NCI-H2227 (cell line): ENCODE data around the gene KCNK2.

Experiments
- DNase-seq: peaks from one replicate; lab custom pipeline; 2025; ENCODE audit not compliant: unreplicated experiment; lab: John Stamatoyannopoulos, UW

The KCNK2 gene

GRCh38 chr1:215094381-215094780, 11.8 kb downstream of the KCNK2 start:
- no peak for DNase-seq

DNA sequence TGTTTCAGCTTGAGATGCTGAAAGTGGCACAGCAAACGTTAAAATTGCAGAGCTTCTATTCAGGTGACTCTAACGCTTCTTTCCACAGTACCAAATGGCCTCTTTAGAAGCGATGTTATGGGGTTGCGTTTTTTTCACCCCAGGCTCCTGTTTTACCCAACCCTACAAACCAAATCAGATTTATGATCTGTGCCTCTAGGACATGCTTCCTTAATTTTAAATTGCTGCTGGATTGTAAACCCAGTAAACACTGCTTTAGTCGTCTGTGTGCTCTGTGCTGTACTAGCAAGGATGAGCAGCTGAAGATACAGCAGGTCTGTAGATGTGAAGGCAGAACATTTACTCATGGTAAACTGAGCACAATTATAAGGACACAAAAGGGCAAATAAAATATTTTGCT, 13.0 kb downstream of the KCNK2 start:
- DNase-seq: no peak

DNA sequence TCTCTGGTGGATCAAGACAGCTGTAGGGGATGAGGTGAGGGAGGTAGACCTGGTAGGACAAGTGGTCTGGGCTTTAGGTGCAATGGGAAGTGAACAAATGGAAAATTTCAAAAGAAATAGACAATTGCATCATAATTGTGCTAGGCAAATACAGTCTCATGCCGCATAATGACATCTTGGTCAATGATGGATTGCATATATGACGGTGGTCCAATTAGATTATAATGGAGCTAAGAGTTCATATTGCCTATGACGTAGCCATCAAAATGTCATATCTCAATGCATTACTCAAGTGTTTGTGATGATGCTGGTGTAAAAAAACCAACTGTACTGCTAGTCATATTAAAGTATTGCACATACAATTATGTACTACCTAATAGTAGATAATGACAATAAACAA, 19.0 kb downstream of the KCNK2 start:
- DNase-seq: no peak

DNA sequence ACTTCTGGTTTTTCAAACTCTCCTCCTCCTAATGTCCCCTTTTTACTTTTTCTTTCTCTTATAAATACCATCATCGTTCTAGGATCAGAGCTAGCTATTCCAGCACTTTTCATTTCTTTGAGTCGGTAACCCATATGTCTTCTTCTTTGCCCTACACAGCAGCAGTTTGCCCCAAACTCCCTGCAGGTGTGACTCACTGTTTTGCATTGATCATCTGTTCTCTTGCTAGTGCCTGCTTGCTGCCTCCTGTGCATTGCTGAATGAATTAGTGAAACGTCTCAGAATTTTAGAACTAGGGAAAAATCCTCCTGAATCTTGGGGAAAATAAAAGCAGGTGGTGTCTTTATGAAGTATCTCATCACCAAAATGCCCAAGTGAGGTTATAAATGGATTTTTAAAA, 21.7 kb downstream of the KCNK2 start:
- DNase-seq: no peak

DNA sequence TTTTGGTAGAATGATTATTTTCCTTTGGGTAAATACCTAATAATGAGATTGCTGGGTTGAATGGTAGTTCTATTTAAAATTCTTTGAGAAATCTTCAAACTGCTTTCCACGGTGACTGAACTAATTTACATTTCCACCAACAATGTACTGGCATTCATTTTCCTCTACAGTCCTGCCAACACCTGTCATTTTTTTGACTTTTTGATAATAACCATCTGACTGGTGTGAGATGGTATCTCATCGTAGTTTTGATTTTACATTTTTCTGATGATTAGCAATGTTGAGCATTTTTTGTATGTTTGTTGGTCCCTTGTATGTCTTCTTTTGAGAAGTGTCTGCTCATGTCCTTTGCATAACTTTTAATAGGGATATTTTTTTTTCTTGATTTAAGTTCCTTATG, 23.5 kb downstream of the KCNK2 start:
- no peak for DNase-seq

GRCh38 chr1:215109171-215109570, 26.6 kb downstream of the KCNK2 start:
- DNase-seq: no peak

GRCh38 chr1:215111916-215112315, 29.4 kb downstream of the KCNK2 start:
- no peak for DNase-seq

DNA sequence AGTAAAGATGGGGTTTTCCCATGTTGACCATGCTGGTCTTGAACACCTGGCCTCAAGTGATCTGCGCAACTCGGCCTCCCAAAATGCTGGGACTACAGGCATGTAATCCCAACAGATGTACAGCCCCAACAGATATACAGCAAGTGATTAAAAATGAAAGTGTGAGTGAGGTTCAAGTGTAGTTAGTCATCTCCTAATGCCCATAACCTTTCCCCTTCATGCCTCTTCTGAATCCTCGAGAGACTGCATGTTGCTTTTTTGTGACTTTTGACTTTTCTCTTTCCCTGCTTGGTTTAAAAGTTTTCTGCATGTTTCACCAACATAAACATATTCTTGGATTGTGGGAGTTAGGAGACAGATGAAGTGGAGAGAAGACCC, 31.2 kb downstream of the KCNK2 start:
- no peak for DNase-seq

DNA sequence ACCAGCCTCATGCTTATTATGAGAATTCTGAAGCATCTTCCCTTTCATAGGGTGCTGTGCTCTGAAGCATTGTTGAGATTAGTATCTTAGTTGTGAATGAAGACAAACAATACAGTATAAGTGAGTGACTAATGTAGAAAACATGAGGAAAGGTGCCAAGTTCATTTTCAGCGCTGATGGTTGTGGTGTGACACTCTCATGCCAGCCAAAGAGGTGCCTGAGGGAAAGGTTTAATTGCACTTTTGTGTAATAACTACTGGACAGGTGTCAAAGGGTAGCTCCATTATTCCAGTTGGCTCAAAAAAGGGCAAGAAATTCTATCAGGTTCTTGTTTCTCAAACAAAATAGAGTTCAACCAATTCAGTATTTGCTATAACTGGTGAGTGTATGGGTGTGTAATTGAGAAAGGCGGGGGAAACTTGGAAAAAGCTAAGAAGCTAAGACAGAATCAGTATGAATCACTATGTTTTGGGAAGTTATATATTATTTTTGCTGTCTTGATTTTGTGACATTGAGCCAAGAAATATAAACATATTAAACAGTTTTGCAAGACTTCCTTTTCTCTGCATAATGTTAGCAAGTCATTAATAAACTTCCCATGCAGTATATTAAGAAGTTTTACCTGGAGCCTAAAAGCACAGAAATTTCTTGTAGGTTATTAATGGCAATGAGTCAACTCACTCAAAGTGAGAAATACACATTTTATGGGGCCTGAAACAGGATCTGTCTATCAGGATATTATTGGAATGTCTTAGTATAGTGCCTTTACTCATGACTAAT, 31.8 kb downstream of the KCNK2 start:
- DNase-seq: no peak

DNA sequence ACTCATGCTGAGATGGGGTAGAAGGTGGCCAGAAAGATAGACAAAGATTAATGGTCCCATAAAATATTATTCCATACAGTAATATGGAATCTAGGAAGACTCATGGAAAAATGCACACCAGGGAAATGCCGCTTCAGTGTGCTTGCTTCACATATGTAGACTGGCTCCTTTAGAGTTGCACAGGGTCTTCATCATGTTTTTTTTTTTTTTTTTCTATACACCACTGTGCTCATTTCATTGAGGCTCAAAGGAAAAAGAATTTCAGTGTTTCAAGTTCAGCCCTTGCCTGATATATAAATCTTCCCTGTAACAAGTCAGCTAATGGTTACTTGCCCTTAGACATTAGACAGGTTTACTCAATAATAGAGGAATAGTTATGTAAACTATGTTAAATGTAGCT, 33.2 kb downstream of the KCNK2 start:
- DNase-seq: no peak

- no peak for DNase-seq
These were observed 35.5 kb downstream of the KCNK2 start for GRCh38 chr1:215118081-215118480.

- no peak for DNase-seq
These were observed 36.5 kb downstream of the KCNK2 start for GRCh38 chr1:215119056-215119455.

GRCh38 chr1:215119719-215120365, 37.3 kb downstream of the KCNK2 start:
- no peak for DNase-seq

- DNase-seq: no peak
These were observed 46.0 kb downstream of the KCNK2 start for GRCh38 chr1:215128504-215128903.

GRCh38 chr1:215131291-215131690, 48.8 kb downstream of the KCNK2 start:
- DNase-seq: no peak

- no peak for DNase-seq
These were observed 49.6 kb downstream of the KCNK2 start for GRCh38 chr1:215132156-215132555.

GRCh38 chr1:215133532-215133931, 51.0 kb downstream of the KCNK2 start:
- no peak for DNase-seq

DNA sequence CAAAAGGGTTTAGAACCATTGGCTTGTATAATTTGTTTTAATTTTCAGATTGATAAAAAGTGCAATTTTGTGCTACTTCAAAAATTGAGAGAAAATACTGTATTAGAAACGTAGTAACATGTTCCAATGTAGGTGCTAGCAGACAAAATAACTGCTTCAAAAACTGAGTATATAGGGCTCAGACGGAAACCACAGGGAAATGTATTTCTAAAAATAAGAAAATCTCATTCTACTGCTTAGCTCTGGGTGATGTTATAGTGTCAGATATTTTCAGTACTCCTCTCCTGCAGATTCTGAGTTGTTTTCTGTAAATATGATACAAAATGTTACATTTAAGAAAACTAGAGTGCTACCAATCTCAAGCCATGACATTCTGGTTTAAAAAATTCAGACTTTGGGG, 55.4 kb downstream of the KCNK2 start:
- no peak for DNase-seq

DNA sequence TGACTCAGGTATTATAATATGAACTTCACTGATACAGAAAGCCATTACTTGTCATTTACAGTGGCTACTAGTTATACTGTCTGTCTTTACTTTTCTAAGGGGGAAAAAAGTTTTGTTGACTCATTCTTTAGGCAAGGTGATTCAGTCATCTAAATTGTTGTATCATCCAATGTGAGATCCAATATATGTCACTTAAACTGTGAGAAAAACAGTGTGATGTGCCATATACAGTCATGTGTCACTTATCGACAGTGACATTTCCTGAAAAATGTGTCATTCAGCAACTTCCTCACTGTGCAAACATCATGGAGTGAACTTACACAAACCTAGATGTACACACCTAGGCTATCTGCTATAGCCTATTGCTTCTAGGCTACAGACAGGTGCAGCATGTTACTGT, 57.6 kb downstream of the KCNK2 start:
- no peak for DNase-seq

- DNase-seq: no peak
These were observed 58.9 kb downstream of the KCNK2 start for GRCh38 chr1:215141460-215141859.

- no peak for DNase-seq
These were observed 61.0 kb downstream of the KCNK2 start for GRCh38 chr1:215143497-215143896.

DNA sequence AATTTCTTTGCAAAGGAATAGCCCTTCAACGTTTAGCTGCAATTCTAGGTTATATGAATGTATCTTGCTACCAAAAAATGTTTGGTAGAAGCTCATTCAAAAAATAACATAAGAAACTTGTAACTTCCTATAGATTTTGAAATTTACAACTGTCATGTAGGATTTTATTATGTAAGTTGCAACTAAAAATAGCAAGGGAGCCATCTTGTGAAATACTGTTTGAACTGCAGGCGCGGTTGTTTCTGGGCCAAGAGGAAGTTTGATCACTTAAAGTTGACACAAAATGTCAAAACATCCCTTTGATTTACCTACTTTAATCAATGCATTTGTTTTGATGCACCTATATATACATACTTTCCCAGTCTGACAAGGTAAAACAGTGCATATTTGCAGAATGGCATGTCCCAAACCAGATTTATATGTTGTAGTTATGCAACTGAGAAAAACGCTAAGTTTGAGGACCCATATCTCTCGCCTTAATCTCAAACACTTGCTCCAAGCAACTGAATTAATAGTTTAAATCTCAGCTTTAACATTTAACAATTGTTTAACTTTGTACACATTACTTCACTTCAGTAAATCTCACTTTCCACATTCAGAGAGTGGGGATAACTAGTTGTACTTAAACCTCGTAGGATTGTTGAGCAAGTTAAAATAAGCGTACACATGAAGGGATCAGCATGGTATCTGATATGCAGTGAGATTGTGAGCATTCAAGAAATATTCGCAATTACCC, 63.9 kb downstream of the KCNK2 start:
- DNase-seq: peak; percentile 22
